Hepatocyte (in vitro differentiated cells): Measurements from ENCODE around the gene KNDC1.

Experiments
- EZH2 ChIP-seq: fragments of 200-600 bp; sonication (generic); IDR thresholded peaks from 2 replicates; pipeline ENCODE4 v1.6.1; 2016; ENCODE audit warnings: antibody characterized with exemption, mild to moderate bottlenecking, borderline replicate concordance
- TF ChIP-seq, protein P1 (sequence below): fragments of 200-600 bp; sonication (generic); IDR thresholded peaks from 2 replicates; pipeline ENCODE4 v1.5.1; 2016; ENCODE audit warnings: antibody characterized with exemption, mild to moderate bottlenecking; ENCODE audit not compliant: poor library complexity

DNA sequence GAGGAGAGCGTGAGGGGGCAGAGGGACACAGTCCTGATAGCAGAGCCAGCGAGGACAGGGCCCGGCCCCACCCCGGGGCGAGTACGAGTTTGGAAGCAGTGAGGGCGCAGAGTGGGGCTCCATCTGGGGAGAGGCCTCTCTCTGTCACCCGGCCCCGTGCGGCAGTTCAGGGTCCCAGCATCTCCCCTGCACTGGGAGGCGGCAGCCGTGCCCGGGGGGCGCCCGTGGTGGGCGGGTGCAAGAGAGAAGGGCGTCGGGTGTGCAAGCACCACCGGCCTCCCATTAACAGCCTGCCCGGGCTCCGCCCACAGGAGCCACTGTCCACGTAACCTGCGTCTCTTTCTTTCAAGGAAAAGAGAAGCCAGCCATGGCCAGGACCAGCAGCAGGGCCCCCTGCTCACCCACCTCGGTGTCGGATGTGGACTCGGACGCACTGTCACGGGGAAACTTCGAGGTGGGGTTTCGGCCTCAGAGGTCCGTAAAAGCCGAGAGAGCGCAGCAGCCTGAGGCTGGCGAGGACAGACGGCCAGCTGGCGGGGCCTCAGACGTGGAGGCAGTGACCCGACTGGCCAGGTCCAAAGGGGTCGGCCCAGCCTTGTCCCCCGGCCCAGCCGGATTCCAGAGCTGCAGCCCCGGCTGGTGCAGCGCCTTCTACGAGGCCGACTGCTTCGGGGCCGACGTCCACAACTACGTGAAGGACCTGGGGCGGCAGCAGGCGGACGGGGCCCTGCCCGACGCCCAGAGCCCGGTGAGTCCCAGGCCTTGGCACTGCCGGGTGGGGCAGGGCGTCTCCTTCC lies 41.3 kb downstream of the KNDC1 start:
- TF ChIP-seq, protein P1, sequence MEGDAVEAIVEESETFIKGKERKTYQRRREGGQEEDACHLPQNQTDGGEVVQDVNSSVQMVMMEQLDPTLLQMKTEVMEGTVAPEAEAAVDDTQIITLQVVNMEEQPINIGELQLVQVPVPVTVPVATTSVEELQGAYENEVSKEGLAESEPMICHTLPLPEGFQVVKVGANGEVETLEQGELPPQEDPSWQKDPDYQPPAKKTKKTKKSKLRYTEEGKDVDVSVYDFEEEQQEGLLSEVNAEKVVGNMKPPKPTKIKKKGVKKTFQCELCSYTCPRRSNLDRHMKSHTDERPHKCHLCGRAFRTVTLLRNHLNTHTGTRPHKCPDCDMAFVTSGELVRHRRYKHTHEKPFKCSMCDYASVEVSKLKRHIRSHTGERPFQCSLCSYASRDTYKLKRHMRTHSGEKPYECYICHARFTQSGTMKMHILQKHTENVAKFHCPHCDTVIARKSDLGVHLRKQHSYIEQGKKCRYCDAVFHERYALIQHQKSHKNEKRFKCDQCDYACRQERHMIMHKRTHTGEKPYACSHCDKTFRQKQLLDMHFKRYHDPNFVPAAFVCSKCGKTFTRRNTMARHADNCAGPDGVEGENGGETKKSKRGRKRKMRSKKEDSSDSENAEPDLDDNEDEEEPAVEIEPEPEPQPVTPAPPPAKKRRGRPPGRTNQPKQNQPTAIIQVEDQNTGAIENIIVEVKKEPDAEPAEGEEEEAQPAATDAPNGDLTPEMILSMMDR, result no peak
- TF ChIP-seq EZH2, result no peak
